KOPT-K1 (cell line): ENCODE results near the gene MDP1.

Source experiments
- H3K27ac ChIP-seq: fragments of 200-600 bp; sonication (generic); 2 replicates; pipeline ENCODE4 v1.5.1; 2016; ENCODE audit warnings: antibody characterized with exemption, mild to moderate bottlenecking, low read depth, low read length; ENCODE audit not compliant: poor library complexity, severe bottlenecking
- H3K36me3 ChIP-seq: fragments of 200-600 bp; sonication (generic); 2 replicates; pipeline ENCODE4 v1.5.1; 2017; ENCODE audit warnings: antibody characterized with exemption, mild to moderate bottlenecking, low read length, moderate library complexity; ENCODE audit not compliant: insufficient read depth
- H3K9me3 ChIP-seq: fragments of 200-600 bp; sonication (generic); 2 replicates; pipeline ENCODE4 v1.5.1; 2017; ENCODE audit warnings: antibody characterized with exemption, low read length, mild to moderate bottlenecking; ENCODE audit not compliant: insufficient read depth, poor library complexity, severe bottlenecking

MDP1 gene

GRCh38 chr14:24177891-24178290, 38.0 kb downstream of the MDP1 start:
- Histone ChIP-seq H3K36me3 (peaks cover 66% of the 10 kb centered on the region), H3K9me3 (no peaks in the 10 kb centered on the region), H3K27ac (no peak overlapping the region)

- Histone ChIP-seq H3K36me3 (peaks cover 60% of the 10 kb centered on the region), H3K27ac (no peak overlapping the region), H3K9me3 (no peaks in the 10 kb centered on the region)
These were observed 38.6 kb downstream of the MDP1 start for GRCh38 chr14:24177041-24177825.

- H3K9me3 ChIP-seq, result no peaks in the 10 kb centered on the region
- no peak overlapping the region for H3K27ac ChIP-seq
- H3K36me3 ChIP-seq, result peaks cover 53% of the 10 kb centered on the region
These were observed 39.3 kb downstream of the MDP1 start for GRCh38 chr14:24176599-24176998.

GRCh38 chr14:24172871-24173281, 43.0 kb downstream of the MDP1 start:
- Histone ChIP-seq H3K27ac (no peak overlapping the region), H3K36me3 (peaks cover 16% of the 10 kb centered on the region), H3K9me3 (no peaks in the 10 kb centered on the region)

GRCh38 chr14:24172261-24172860, 43.5 kb downstream of the MDP1 start:
- H3K36me3 ChIP-seq, result peaks cover 15% of the 10 kb centered on the region
- H3K9me3 ChIP-seq, result no peaks in the 10 kb centered on the region
- H3K27ac ChIP-seq, result no peak overlapping the region

GRCh38 chr14:24171422-24172260, 44.2 kb downstream of the MDP1 start, which contains the start of gene REC8:
Gene REC8, plus strand, starts transcription at chr14:24172080. Its CDS starts 473 bp downstream, at chr14:24172553.
- H3K36me3 ChIP-seq, result peaks cover 11% of the 10 kb centered on the region; the same call in 1 of the 2 replicates
- no peaks in the 10 kb centered on the region for H3K9me3 ChIP-seq
- no peak within 1 kb of the TSS for H3K27ac ChIP-seq

- H3K9me3 ChIP-seq, result no peaks in the 10 kb centered on the region
- H3K27ac ChIP-seq, result no peak overlapping the region
- H3K36me3 ChIP-seq, result peaks cover 46% of the 10 kb centered on the region
These were observed 48.3 kb downstream of the MDP1 start for GRCh38 chr14:24167469-24168114.

GRCh38 chr14:24165785-24166184, 50.1 kb downstream of the MDP1 start:
- Histone ChIP-seq H3K36me3 (peaks cover 46% of the 10 kb centered on the region), H3K9me3 (no peaks in the 10 kb centered on the region), H3K27ac (no peak overlapping the region)

GRCh38 chr14:24164518-24164991, 51.3 kb downstream of the MDP1 start:
- H3K36me3 ChIP-seq, result peaks cover 58% of the 10 kb centered on the region
- no peaks in the 10 kb centered on the region for H3K9me3 ChIP-seq
- H3K27ac ChIP-seq, result no peak overlapping the region
